Loucy (cell line): Measurements from ENCODE around the gene IFNGR1.
"Not testable (repeated sequence)": the region's sequence is repeated elsewhere in the genome, so short reads cannot be mapped to it uniquely, and the experiment has no call there.

Source experiments
- CTCF ChIP-seq: fragments of 200-600 bp; sonication (generic); conservative IDR thresholded peaks from 2 replicates; pipeline ENCODE4 v1.5.1; 2014; ENCODE audit warnings: mild to moderate bottlenecking, antibody characterized with exemption, low read length
- EZH2phosphoT487 ChIP-seq: fragments of 200-600 bp; IDR thresholded peaks from 2 replicates; pipeline ENCODE4 v1.6.1; 2018; ENCODE audit warnings: antibody characterized with exemption, mild to moderate bottlenecking, moderate library complexity, borderline replicate concordance

DNA sequence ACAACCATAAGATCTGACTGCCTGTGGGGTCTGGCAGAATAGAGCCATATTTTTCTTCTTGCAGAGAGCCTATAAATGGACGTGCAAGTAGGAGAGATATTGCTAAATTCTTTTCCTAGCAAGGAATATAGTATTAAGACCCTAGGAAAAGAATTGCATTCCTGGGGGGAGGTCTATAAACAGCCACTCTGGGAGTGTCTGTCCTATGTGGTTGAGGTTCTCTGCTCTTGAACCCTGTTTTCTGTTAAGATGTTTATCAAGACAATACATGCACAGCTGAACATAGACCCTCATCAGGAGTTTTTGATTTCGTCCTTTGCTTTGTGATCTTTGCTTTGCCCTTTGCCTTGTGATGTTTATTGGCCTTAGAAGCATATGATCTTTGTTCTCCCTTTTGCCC lies 35.2 kb upstream of the IFNGR1 start:
- not testable (repeated sequence) for TF ChIP-seq CTCF, EZH2phosphoT487
